Eye (tissue), 1 donor: ENCODE measurements around the gene OSBPL1A.

Experiments
- DNase-seq: peaks from one replicate; pipeline ENCODE4 v3.0.0-alpha.2; 2015

Gene OSBPL1A

GRCh38 chr18:24262087-24262486 lies 135.5 kb downstream of the OSBPL1A start:
- DNase-seq, result no peak

- DNase-seq, result no peak
These were observed 137.6 kb downstream of the OSBPL1A start for GRCh38 chr18:24259869-24260641.

GRCh38 chr18:24254071-24254470 lies 143.6 kb downstream of the OSBPL1A start:
- DNase-seq, result no peak

GRCh38 chr18:24249716-24250115 lies 147.9 kb downstream of the OSBPL1A start:
- no peak for DNase-seq

GRCh38 chr18:24248359-24248758 lies 149.3 kb downstream of the OSBPL1A start:
- DNase-seq, result no peak

- no peak for DNase-seq
These were observed 151.5 kb downstream of the OSBPL1A start for GRCh38 chr18:24246143-24246542.

- no peak for DNase-seq
These were observed 152.9 kb downstream of the OSBPL1A start for GRCh38 chr18:24244698-24245097.

- DNase-seq, result no peak
These were observed 153.9 kb downstream of the OSBPL1A start for GRCh38 chr18:24243677-24244076.

- peak; percentile 33 for DNase-seq
These were observed 158.3 kb downstream of the OSBPL1A start for GRCh38 chr18:24239341-24239740.

- no peak for DNase-seq
These were observed 159.2 kb downstream of the OSBPL1A start for GRCh38 chr18:24238387-24238786.

GRCh38 chr18:24234850-24235418 lies 162.7 kb downstream of the OSBPL1A start:
- no peak for DNase-seq

- DNase-seq, result no peak
These were observed 163.3 kb downstream of the OSBPL1A start for GRCh38 chr18:24234330-24234729.

GRCh38 chr18:24232800-24233199 lies 164.8 kb downstream of the OSBPL1A start:
- DNase-seq, result no peak

- DNase-seq, result no peak
These were observed 165.6 kb downstream of the OSBPL1A start for GRCh38 chr18:24231773-24232735.

- DNase-seq, result no peak
These were observed 166.9 kb downstream of the OSBPL1A start for GRCh38 chr18:24230766-24231165.

- DNase-seq, result no peak
These were observed 169.0 kb downstream of the OSBPL1A start for GRCh38 chr18:24228667-24229041.

- DNase-seq, result no peak
These were observed 169.5 kb downstream of the OSBPL1A start for GRCh38 chr18:24227977-24228666.

- DNase-seq, result no peak
These were observed 177.3 kb downstream of the OSBPL1A start for GRCh38 chr18:24220318-24220688.

GRCh38 chr18:24219561-24220317 lies 177.9 kb downstream of the OSBPL1A start:
- DNase-seq, result no peak

GRCh38 chr18:24214913-24215312 lies 182.7 kb downstream of the OSBPL1A start:
- no peak for DNase-seq

- DNase-seq, result no peak
These were observed 183.5 kb downstream of the OSBPL1A start for GRCh38 chr18:24214144-24214543.

GRCh38 chr18:24212939-24213338 lies 184.7 kb downstream of the OSBPL1A start:
- DNase-seq, result no peak
